Activated CD8-positive, alpha-beta memory T cell treated with anti-CD3 and anti-CD28 coated beads for 36 hours (primary cell): ENCODE measurements around the gene CA10. TPM values are rescaled to one million over a fixed set of nuclear protein-coding genes. Genes with fewer than 3 reads are reported as not detected.

Experiments
- CTCF ChIA-PET: fragments of 350-600 bp; sonication (Branson Sonifier 250); formaldehyde crosslinking; loops from one replicate; lab custom pipeline; 2021; ENCODE audit warnings: antibody characterized with exemption; lab: Charles Lee
- POLR2A ChIA-PET: fragments of 350-600 bp; sonication (Branson Sonifier 250); formaldehyde crosslinking; loops from one replicate; lab custom pipeline; 2021; ENCODE audit warnings: antibody characterized with exemption; lab: Charles Lee
- total RNA-seq, 2 experiments: library from RNA; stranded (reverse); gene quantifications; one replicate each; pipeline ENCODE4 v1.2.3, GENCODE V29; 2021

The CA10 gene
- total RNA-seq, 2 experiments from 2014 or later, result not detected

DNA sequence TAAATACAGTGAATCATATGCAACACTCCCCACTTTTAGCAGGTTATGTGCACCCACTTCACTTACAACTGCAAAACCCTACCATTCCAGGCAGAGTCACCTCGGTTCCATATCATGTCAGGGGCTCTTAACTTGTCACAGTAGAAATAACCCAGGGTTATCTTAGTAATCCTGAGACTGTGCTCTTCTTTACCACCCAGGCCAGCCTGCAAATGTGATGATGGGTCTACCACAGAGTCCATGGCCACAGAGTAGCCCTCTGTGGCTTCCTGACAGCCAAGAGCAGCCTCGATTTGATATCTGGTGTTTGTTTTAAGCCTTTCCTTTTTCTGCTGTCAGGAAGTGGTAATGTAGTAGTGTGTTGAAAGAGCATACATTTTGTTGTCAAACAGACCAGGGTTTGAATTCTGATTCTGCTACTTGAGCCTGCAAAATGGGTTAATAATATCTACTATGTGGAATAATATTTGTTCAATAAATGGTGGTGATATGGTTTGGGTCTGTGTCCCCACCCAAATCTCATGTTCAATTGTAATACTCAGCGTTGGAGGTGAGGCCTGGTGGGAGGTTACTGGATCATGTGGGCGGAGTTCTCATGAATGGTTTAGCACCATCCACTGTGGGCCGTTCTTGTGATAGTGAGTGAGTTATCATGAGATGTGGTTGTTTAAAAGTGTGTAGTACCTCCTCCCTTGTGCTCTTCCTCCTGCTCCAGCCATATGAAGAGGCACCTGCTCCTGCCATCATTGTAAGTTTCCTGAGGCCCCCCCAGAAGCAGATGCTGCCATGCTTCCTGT is 481.6 kb downstream of the CA10 start:
- POLR2A ChIA-PET, result no interaction called here
- CTCF ChIA-PET, result no interaction called here

DNA sequence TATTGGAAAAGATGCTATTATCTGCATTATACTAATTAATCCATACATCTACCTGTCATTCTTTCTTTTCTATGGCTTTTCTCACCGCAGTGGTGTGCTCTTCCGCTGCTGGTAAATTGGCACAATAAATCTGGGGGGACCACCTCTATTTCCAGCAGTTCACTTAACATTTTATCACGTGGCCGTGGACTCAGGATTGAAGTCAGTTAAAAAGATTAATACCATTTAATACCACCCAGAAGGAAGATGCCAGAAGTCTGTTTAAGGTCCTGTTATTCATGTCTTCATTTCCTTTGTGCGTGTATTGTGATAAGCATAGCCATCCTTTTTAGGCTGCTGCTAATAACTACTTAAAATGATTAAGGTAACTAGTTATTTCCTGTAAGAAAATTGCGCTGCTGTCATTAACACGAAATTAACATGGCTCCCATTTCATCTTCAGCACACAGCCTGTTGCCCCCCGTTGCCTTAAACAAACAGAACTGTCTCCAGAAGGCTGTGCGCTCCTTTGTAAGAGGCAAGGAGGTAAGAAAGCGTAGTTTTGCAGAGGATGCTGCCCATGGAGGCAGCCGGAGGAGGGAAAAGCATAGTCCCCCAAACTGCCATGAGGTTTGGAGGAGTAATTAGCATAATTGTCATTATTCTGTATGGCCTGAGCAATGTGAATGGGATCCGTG is 483.8 kb downstream of the CA10 start:
- ChIA-PET CTCF (no interaction called here), POLR2A (no interaction called here)

DNA sequence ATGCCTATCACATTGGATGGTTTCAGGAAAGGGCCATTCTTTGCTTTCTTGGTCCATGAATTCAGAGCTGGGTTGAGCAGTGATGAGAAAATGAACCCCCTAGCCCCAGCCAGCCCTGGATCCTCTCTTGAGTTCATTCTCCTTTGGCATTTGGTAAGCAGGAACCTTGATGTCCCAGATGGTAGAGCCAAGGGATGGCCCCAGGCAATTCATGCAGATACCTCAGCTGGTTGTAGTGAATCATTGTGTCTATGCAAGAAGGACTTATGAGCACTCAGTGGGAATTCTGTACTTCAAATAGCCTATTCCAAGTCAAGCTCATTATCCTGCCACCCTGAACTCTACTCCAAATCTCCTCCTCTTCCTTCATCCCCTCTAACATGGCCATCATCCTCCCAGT is 485.4 kb downstream of the CA10 start:
- CTCF ChIA-PET, result no interaction called here
- POLR2A ChIA-PET, result no interaction called here

DNA sequence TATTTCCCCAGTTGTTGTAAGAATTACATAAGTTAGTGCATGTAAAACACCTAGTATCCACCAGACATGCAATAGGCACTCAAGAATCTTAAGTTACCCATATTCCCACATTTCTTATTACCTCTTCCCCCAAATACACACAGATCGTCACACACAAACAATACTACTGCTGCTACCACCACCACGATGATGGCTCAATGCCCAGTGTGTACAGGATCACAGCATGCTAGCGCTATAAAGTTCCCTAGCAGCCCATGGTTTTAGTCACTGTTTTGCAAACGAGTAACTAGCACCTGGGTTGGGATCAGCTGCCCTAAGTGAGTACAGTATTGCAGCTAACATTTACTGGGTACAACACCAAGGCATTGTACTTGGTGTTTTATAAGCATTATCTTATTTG is 486.4 kb downstream of the CA10 start:
- ChIA-PET CTCF (no interaction called here), POLR2A (no interaction called here)

DNA sequence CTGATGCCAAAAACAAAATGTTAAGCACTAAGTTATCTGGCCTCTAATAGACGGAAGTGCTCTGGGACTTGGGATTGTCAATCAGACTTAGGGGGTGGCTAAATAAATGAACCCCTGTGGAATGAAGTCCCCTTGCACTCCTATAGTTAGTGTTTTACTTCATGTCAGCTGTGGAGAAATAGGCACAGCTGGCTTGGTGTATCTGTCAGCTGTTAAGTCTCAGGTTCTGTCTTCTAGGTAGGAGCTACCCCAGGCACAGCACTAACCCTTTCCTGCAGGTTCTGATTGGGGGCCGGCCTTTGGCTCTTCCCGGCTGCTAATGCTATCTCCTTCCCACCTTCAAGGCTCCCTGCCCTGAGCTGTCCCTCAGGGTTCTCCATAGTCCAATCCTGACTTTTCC is 487.6 kb downstream of the CA10 start:
- ChIA-PET POLR2A (no interaction called here), CTCF (no interaction called here)

DNA sequence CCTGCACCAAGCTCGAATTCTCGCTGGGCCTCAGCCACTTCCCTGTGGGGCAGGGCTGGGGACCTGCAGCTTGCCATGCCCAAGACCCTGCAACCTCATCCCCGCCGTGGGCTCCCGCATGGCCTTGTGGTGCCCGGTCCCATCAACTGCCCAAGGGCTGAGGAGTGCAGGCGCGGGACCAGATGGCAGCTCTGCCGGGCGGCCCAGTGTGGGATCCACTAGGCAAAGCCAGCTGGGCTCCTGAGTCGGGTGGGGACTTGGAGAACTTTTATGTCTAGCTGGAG is 489.6 kb downstream of the CA10 start:
- ChIA-PET POLR2A (no interaction called here), CTCF (no interaction called here)

DNA sequence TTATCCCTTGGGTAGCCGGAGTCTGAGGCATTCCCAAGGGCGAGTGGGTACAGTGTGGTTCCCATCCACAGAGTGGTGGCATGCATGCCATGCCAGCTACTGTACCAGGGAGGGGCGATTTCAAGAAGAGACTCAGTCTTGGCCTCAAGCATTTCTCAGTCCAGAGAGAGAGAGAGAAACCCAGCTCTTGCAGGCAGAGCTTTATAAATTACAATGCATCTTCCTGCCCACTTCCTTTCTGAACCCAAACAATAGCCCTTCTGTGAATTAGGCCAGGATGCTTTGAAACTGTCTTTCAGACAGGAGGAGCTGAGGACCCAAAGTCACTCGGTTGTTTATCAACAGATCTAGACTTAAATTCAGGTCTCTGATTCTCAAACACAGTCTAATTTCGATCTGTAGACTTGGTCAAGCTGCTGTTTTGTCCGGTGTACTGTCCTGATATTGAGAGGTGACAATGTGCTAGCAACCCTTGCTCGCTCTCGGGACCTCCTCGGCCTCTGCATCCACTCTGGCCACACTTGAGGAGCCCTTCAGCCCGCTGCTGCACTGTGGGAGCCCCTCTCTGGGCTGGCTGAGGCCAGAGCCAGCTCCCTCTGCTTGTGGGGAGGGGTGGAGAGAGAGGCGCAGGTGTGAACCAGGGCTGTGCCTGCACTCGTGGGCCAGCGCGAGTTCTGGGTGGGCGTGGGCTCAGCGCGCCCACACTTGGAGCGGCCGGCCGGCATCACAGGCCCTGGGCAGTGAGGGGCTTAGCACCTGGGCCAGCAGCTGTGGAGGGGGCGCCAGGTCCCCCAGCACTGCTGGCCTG is 490.2 kb downstream of the CA10 start:
- CTCF ChIA-PET, result no interaction called here
- POLR2A ChIA-PET, result no interaction called here

DNA sequence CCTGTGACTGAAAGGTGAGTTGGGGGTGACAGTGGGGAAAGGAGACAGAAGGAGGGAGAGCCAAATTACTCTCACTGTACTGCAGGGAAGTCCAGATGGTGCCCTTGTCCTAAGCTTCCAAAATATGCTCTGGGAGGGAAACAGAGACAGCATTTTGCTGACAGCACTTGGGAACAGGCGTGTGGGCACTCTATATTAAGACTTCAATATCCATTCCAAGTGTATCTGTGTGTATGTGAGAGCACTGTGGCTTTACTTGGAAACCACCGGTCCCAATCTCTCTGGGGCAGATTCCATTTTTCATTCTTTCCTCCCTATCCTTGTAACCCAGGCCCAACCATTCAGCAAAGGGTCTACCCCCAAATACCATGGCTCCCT is 490.8 kb downstream of the CA10 start:
- ChIA-PET CTCF (no interaction called here), POLR2A (no interaction called here)

DNA sequence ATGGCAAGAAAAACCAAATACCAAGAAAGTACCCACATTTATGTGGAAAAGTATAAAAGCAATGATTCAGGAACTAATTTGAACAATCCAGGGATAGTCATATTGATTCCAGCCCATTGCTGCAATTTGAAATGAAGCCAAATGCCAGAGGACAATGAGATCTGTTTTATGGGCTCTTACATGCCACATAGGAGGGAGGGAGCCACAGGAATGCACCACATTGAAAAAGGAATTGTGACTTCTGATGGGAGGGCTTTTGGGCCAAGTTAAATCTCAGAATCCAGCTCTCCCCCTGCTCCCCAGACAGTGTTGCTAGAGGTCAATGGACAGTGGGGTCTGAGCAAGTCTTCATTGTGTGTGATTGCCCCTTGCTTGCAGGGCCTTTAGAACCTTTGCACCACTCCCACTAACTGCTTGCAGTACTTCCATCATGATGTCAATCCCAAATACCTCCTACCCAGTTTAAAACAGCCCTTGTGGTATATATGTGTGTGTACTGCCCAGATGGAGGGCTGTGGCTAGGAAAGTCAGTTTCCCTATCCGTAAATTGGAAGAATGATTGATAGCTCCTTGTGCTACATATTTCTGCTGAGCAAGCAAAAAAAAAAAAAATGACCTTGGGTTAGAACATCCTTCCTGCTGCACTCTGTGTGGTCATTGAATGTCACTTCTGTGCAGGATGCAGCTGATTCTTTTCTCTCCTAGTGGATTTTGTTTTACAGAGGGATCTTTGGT is 491.4 kb downstream of the CA10 start:
- POLR2A ChIA-PET, result no interaction called here
- CTCF ChIA-PET, result interaction anchor here (0.5 kb wide), 1 partner anchor 920 kb away, joined by 3 read pairs; no protein-coding TSS in a partner anchor

DNA sequence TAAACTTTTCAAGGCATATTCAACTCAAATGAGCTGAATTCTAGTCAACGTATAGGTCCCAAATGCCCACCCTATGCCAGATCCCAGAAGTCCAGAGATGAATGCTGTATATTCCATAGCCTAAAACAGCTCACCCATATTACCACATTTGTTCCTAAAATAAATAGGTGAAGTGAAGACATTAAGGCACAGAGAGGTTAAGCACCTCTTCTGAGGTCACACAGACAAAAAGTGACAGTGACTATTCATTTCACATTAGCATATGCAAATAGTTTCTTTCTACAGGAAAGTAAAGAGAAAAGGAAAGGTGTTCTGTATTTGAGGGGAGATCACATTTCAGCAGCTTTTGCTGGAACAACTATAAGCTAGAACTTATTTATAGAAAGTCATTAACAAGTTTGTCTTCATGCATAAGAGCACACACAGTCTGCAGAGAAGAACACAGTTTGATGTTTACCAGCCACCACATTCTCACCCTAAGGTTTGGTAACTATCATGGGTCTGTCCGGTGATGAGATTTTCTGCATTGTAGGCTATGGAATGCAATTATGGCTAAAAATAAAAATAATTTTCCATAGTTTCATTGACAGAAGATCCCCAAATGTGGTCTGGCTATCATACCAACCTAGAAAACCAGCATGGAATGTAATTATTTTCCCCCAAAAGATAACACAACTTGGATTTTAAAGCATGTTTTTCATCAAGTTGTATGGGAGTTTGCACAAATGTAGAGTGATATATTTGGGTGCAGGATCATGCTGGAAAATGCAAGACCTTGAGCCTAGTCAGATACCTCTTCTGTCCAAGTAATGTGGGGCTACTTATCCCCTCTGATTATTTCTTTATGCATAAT is 496.1 kb downstream of the CA10 start:
- CTCF ChIA-PET, result no interaction called here
- POLR2A ChIA-PET, result no interaction called here

DNA sequence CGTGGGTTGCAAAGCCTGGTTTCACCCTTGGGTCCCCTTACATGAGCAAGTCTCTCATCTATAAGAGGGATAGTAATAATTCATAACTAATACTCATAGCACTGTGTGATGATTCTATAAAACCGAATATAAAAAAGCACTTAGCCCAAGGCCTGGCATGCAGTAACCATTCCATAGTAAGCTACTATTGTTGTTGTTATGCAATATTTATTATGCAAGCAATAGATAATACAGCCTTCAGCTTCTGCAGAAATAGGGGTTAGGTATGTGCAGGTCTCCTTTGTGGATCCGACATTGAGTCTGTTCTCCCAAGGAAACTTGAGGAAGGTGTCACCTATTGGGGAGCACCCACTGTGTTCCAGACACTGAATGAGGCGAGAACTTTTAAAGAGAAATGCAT is 497.1 kb downstream of the CA10 start:
- ChIA-PET CTCF (no interaction called here), POLR2A (no interaction called here)

DNA sequence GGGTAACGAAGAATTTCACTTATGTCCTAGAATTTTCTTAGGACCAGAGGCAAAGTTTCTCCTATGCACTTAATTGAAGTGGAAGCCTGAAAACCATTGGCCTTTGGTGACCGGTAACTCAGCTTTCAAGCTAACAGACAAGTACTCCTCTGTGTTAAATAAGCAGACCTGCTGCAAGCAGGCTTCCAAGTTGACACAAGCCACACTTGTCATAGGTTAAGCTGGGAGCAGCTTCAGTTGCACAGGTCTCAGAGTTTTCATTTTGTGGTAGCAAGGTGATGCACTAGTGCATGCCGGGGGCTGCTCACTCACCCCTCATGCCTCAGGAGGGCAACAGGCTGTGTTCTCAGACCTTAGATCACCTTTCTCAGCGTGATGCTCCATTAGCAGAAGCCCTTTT is 498.2 kb downstream of the CA10 start:
- CTCF ChIA-PET, result no interaction called here

DNA sequence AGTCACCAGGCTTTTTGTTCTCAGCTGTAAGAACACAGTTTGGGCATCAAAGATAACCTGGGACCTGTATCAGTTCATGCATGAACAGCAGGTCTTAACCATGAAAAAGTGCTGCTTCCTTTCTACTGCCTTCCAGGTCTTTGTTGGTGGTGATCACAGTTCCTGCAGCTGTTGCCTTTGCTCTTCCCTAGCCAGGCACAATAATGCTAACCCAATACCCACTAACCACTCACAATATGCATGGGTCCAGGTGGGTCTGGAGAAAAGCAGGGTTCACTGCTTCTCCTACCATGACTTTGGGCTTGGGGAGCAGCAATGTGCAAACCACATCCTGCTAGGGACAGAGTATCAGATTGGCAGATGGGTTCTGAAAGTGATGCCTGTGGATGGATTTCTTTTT is 501.3 kb downstream of the CA10 start:
- CTCF ChIA-PET, result no interaction called here
- POLR2A ChIA-PET, result no interaction called here

More for the DNA sequence above, 498.2 kb downstream of the CA10 start:
- POLR2A ChIA-PET, result no interaction called here

DNA sequence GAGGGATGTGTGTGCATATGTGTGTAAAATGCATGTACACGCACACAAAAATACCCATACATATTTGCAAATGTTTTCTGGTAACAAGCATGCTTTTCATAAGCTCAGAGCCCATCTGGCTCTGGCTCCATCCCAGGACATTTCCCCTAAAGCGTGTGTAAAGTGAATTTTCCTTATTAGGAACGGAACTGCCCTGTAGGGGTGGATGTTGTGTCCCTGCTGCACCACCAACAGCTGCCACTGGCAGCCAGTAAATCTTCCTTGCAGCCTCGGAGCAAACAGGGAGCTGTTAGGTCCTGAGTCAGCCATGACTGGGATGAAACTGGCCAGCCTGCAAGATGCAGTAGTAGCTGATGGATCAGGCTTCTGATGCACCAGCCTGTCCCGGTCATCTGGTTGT is 504.6 kb downstream of the CA10 start:
- POLR2A ChIA-PET, result no interaction called here

DNA sequence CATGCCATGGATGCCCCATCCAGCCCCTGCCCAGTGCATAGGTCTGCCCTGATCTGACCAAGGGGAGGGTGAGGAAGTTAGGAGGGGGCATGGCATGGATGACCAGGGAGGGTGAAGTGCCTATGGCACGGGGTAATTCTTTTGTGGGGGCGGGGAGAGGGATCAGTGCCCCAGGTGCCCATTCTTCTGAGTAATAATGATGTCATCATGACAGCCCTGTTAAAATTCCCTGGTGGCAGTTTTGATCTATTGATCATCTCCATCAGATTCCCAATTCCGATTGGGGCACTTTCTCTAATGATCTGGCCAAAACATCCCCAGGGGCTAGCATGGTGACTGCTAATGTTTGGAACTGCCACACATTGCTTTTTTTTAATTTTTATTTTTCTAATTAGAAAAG is 506.0 kb downstream of the CA10 start:
- ChIA-PET POLR2A (no interaction called here), CTCF (no interaction called here)

More for the DNA sequence above, 504.6 kb downstream of the CA10 start:
- CTCF ChIA-PET, result no interaction called here

DNA sequence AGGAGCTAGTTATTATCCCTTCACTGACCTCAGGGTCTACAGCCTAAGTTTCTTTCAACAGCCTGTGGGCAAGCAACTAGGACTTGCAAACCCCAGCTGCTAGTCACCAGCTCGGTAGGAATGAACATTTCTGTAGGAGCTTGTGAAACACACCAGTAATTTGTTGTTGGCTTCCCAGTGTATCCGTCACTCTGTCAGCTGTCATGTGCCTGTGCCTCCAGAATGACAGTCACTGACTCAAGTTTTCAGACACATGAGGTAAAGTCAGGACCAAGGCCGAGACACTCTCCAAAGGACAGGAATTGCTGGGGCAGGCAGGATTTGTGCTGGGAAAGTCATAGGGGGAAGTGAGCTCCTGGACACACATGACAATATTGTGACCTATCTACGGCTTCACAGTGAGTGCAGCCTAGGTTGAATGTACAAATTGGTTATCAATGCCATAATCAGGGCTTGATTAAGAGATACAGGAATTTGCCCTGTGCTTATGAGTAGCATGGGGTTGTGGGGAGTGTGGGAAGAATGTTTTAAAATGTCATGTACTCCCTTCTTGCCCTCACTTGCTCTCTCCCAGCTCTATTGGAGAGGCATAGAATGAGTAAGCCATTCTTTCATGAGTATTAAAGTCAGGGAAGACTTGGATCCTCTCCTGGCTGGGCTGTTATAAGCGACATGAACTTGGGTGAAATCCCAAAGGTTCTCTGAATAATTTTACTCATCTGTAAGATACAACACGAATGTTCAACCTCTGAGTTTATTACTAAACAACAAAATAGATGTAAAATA is 506.8 kb downstream of the CA10 start:
- ChIA-PET CTCF (no interaction called here), POLR2A (no interaction called here)

DNA sequence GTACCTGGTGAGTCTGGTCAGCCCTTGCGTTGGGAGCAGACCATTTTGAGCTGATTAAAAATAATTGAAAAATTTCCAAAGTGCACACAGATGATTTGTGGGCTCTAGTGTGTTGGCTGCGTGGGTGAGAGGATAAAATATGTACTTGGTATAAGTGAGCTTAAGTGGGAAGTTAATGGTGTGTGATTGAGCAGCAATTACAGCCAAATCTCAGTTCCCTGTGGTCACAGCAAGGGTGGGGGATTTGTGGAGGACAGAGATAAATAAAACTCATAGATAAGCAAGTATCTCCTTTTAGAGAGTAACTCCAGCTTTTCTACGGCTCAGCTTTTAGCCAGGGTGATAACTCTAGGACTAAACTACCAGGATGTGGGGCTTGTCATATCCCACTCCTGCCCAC is 507.7 kb downstream of the CA10 start:
- POLR2A ChIA-PET, result no interaction called here
- CTCF ChIA-PET, result no interaction called here

DNA sequence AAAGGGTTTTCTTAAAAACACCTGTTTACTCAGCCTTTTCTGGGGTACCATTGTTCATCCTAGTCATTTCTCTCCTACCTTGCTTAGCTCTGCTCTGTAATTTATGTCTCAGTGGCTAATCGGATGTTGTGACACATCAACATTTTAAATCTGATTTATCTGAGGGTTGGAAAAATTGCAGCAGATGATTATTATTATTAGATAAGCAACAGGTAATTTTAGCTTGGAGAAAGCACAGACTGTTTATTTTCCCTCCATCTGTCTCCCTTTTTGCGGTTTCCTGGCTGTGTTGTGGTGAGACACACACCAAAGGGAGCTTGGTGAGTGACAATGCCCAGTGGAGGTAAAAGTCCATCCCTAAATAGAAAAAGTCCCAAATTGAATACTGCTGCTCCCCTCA is 508.3 kb downstream of the CA10 start:
- ChIA-PET POLR2A (no interaction called here), CTCF (no interaction called here)
